ENCODE measurements around the gene IER5.
A peak's percentile ranks its signal among the peaks of the same experiment; 100 is the strongest.

The IER5 gene

GRCh38 chr1:181077576-181078242, 10.8 kb upstream of the IER5 start:
- DNase-seq, result peak in 1 of 2 donors; percentile 3

DNA sequence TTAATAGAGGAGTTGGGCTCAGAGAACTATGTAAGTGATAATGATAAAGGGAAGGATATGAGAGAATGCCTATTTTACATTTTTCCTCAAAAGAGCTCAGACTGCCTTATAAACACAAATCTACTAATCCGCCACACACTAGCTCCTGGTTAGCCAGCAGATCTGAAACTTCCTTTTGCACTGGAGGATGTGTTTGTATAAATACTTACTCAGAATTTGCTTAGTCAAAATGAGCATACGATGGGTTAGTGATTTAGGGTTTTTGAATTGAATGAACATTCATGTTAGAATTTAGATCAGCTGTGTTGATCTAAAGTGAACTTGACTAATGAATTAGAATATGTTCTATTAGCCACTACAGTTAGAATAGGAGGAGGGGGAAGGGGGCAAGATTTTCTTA, 9.1 kb upstream of the IER5 start:
- DNase-seq, result no peak

DNA sequence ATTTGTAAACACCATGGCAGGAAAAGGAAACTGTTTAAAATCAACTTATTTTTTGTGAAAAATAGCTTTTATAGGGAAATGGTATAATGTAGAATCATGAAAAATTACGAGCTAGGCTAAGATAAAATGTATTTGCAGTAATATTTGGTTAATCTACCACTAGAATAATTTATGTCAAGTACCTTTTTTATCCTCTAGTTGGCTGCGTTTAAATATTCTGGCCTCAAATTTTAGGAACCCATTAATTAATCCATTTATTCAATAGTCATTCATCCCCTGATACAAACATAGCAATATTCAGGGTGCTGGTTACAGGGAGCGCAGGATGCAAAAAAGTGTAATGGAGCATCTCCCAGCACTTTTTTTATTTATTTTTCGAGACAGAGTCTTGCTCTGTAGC, 8.6 kb upstream of the IER5 start:
- no peak for DNase-seq

GRCh38 chr1:181080556-181080955, 7.9 kb upstream of the IER5 start:
- DNase-seq, result peak in 1 of 2 donors; percentile 56

DNA sequence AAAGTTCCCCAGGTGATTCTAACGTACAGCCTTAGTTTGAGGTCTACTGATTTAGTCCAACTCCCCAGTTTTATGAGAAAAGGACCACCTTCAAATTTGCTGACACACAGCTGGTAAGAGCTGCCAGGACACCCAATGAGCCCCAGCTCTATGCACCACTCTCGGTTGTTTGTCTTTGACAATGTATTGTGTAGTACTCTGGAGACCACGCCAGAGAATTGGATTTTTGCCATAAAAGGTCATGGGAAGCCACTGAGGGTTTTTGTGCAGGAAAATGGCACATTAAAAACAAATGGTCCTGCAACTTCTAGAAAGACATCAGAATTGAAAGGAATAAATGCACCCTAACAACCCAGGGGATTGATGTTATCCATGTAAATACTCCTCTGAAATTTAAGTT, 7.1 kb upstream of the IER5 start:
- DNase-seq, result no peak

GRCh38 chr1:181083842-181084605, 4.5 kb upstream of the IER5 start:
- peak in 1 of 2 donors; percentile 89 for DNase-seq

GRCh38 chr1:181084606-181084969, 3.9 kb upstream of the IER5 start:
- DNase-seq, result no peak

DNA sequence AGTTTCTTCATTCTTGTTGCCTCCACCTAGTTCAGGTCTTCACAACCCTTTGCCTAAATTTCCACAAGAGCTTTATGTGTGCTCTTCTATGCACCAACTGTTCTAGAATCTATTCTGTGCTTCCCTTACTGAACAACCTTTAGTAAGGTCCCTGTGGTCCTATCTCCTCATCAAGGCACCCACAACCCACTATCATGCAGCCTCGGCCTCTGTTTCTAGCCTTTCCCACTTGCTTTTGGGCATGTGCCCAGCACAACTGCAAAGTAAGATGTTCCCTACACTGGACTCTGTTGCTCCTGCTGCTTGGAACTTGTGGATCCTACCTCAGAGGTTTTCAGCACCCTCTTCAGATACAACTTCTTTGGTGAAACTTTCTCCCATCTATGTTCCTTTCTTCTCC, 2.4 kb upstream of the IER5 start:
- no peak for DNase-seq

DNA sequence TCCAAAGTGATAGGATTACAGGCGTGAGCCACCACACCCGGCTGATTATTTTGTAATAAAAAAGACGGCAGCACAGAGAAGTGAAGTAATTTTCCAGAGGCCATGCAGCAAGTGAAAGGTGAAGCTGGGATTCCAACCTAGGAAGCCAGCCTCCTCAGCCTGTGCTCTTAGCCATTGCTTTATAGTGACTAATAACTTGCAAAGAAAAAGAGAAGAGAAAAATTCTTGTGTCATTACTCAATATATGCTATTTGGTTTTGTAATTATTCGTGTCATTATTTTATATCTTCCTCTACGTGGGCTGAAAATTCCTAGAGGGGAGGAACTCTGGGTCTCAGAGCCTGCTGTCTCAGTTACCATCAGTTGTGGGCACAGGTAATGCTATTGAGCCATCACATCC, 1.6 kb upstream of the IER5 start:
- no peak for DNase-seq

DNA sequence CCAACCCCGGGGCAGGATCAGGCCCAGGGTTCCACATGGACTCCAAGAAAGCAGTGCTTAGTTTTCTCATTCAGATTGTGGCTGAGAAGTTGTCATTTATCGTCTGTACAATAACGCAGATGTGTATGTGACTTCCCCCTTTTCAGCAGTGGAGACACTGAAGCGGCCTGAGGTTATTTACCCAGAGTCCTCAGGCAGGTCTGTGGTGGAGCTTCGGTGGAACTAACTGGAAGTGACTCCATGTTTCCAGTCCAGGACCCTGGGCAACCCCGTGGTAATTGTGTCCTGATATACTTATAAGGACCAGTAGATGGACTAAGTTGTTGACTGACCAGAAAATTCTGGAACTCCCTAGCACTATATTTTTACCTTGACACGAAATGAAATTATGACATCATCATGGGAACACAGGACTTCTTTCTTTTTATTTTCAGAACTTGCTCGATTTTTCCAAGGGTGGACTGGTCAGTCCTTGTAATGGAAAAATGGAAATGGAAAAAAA, 1.0 kb upstream of the IER5 start:
- DNase-seq, result peak; percentile 19 to 78

GRCh38 chr1:181089017-181089675, 646 bp downstream of the IER5 start:
- DNase-seq, result no peak

DNA sequence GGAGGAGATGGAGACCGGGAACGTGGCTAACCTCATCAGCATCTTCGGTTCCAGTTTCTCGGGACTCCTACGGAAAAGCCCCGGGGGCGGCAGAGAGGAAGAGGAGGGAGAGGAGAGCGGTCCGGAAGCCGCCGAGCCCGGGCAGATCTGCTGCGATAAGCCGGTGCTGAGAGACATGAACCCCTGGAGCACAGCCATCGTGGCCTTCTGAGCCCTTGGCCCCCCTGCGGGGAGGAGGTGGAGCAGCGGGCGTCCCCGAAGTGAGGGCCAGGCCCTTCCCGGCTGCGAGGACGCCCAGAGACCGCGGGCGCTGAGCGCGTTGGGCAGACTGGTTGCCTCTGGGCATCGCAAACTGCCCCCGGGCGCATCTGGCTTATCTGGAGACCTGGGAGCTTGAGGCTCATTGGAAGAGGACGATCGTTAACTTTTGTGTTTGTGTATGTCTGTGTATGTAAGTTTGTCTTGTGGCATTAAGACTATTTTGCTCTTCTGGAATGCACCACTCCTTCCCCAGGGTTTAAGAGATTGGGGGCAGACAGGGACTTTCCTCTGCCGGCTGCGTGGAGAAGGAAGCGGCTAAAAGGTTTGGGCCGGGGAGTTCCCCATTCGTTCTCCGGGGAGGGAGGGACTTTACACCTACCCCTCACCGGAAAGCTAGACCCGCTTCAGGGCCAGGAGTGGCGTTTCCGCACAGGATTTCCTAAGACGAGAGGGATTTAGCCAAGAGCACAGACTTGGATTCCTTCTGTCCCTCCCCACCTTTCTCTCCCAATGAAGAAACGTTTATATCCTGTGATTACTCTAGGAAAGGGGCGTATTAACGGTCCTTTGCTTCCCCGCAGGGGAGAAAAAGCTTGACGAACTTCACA, 1.4 kb downstream of the IER5 start:
- peak; percentile 58 to 68 for DNase-seq

DNA sequence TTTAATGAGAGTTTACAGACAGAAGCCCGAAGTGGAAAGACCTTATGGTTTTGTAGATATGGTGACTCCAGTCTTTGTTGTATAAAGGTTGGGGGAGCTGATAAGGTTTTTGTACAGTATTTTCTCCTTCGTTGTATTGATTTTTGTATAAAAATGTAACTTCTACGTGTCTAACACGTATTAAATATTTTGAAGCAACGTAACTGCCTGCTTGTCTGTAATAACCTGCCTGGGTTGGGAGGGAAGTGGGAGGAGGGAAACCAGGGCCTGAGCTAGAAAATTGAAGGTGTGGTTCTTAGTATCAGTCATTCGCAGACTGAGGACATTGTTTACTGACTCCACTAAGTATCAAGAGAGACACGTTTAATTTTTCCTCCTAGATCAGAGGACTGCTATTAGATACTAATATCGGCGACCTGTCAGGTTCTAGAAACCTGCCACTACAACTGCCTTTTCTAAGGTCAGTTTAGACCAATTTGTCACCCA, 2.2 kb downstream of the IER5 start:
- no peak for DNase-seq

GRCh38 chr1:181091309-181092040, 3.0 kb downstream of the IER5 start:
- no peak for DNase-seq

- no peak for DNase-seq
Observed at GRCh38 chr1:181092056-181092455, 3.6 kb downstream of the IER5 start.

DNA sequence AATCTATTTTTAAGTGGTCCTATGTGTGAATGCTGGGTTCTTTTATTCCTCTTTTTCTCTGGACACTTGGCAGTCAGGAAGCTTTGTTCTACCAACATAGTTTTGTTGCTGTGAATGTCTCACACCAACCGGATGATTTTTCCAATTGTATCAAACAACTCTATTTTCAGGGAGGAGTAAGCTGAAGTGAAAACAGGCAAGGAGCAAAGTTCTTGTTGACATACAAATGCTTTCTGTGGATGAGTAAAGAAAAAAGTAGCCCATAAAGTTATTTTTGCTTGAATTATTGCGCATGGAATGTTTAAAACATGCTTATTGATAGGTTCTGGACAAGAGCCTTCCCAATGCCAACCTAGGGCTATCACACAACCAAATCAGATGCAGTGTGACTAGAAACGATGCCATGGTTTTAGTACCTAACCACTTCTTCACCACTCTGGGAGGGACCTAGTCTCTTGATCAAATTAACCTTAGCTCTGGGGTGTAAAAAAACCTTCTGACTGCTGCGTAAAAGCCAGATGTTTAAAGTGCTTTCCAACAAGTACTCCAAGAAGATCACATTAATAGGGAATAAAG, 4.5 kb downstream of the IER5 start:
- no peak for DNase-seq

DNA sequence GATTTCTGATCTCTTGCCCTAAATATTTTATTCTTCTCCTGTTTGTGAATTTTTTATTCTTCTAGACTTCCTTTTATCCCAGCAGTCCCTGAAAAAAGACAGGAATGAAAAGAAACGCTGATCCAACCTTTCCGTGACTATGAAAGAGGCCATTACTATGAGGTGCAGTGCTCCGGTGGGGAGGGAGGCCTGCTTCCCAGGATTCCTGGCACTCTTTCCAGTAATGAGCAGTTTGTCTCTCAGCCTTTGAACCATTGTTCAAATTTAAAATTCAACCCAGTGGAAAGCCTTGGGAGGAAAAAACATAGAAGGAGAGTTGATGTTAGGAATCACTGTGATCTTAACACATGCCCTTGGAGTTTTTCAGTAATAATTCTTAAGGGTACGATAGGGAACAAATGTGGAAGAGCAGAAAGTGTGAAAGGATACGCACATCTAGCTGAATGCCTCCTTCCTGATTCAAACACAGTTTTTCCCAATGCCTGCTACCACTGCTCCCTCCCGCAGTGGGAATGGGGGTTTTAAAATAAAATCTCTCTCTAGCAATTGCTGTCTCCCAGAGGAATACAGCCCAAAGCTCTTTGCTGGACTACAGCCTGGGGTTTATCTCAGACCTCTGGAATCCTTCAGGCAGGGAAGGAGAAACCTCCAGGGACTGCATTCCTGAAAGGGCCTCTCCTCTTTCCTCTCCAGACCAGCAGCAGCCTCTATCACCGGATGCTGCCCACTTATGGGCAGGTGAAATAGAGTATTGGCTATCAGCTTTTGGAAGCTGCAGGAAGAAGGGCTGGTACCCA, 6.1 kb downstream of the IER5 start:
- DNase-seq, result no peak

DNA sequence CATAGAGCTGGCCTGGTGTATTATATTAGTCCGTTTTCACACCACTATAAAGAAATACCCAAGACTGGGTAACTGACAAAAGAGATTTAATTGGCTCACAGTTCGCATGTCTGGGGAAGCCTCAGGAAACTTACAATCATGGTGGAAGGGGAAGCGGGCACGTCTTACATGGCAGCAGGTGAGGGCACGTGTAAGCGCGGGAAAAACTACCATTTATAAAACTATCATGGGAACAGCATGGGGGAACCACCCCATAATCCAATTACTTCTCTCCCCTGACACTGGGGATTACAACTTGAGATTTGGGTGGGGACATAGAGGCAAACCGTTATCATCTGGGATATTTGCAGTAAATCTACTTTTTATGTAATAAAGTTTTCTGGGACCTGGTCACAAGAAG, 6.8 kb downstream of the IER5 start:
- no peak for DNase-seq

GRCh38 chr1:181095763-181096184, 7.3 kb downstream of the IER5 start:
- DNase-seq, result no peak

DNA sequence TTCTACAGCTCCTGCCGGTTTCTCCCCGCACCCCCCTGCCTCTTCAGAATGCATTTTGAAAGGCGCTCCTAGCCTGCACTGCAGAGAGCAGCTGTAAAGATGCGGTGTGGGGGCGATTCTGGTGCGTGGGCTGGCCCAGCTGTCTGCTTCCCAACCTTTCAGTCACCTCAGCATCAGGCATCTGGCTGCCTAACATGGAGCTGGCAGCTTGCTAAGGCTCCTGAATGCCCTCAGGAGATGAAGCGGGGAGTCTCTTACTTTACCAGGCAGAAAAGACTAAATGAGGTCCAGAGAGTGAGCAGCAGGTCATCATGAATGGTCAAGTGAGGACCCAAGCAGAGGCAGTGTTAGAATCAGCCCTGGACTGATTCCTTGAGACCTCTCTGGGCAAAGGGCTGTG, 8.7 kb downstream of the IER5 start:
- DNase-seq, result no peak
